SK-N-SH (cell line): ENCODE measurements around the gene TRMT10B. TPM values are rescaled to one million over a fixed set of nuclear protein-coding genes. Genes with fewer than 3 reads are reported as not detected.
"Not testable (repeated sequence)": the region's sequence is repeated elsewhere in the genome, so short reads cannot be mapped to it uniquely, and the experiment has no call there.

Source experiments
- CTCF ChIA-PET: fragments of 300-600, 350-600 bp; formaldehyde crosslinking; extraction: SDS; loops from one replicate; lab custom pipeline; 2021; lab: Yijun Ruan, JAX
- POLR2A ChIA-PET: fragments of 350-600 bp; sonication (Branson Sonifier 250); formaldehyde crosslinking; extraction: SDS; loops from one replicate; lab custom pipeline; 2020; ENCODE audit warnings: antibody characterized with exemption, inconsistent platforms; lab: Yijun Ruan, JAX
- DNase-seq: peaks from one replicate; pipeline ENCODE4 v3.0.0; 2012
- H2AFZ ChIP-seq: fragments of 200-600 bp; sonication (generic); 2 replicates; pipeline ENCODE4 v1.8.1; 2016; ENCODE audit warnings: antibody characterized with exemption, mild to moderate bottlenecking, low read depth
- H3F3A ChIP-seq: fragments of 200-600 bp; sonication (generic); replicated peaks from 2 replicates; pipeline ENCODE3; 2016; ENCODE audit warnings: antibody characterized with exemption, mild to moderate bottlenecking; ENCODE audit not compliant: insufficient read depth
- H3K27ac ChIP-seq, 2 experiments: fragments of 200-500 bp in 1 of 2; fragments of 200-600 bp in 1 of 2; sonication (Bioruptor generic) in 1 of 2; sonication (generic), shearing (Covaris generic) in 1 of 2; 2 replicates each; pipeline versions ENCODE4 v1.5.1 to v1.6.1; 2014 to 2016; ENCODE audit warnings: low read depth in 2 of 2, inconsistent platforms in 1 of 2, low read length in 1 of 2, mild to moderate bottlenecking in 1 of 2, mixed read lengths in 1 of 2
- H3K27me3 ChIP-seq: fragments of 200-600 bp; sonication (generic), shearing (Covaris generic); 2 replicates; pipeline ENCODE4 v1.6.1; 2016; ENCODE audit warnings: mixed run types; ENCODE audit not compliant: insufficient read depth
- H3K36me3 ChIP-seq, 2 experiments: fragments of 200-500 bp in 1 of 2; fragments of 200-600 bp in 1 of 2; sonication (Bioruptor generic) in 1 of 2; sonication (generic) in 1 of 2; replicated peaks in 1 of 2; 2 replicates each; pipeline versions ENCODE3 to v1.5.1; 2014 to 2016; ENCODE audit warnings: low read length in 1 of 2, mild to moderate bottlenecking in 1 of 2; ENCODE audit not compliant: insufficient read depth in 2 of 2, control insufficient read depth in 1 of 2
- H3K4me1 ChIP-seq, 2 experiments: fragments of 200-500 bp in 1 of 2; fragments of 200-600 bp in 1 of 2; sonication (Bioruptor generic) in 1 of 2; sonication (generic), shearing (Covaris generic) in 1 of 2; 2 replicates each; pipeline versions ENCODE4 v1.5.1 to v1.6.1; 2014 to 2016; ENCODE audit warnings: low read depth in 1 of 2, low read length in 1 of 2, mixed run types in 1 of 2; ENCODE audit not compliant: insufficient read depth in 2 of 2, control insufficient read depth in 1 of 2
- H3K4me2 ChIP-seq: fragments of 200-600 bp; sonication (generic), shearing (Covaris generic); 2 replicates; pipeline ENCODE4 v1.6.1; 2017; ENCODE audit warnings: mixed run types
- H3K4me3 ChIP-seq, 2 experiments: fragments of 200-500 bp in 1 of 2; fragments of 200-600 bp in 1 of 2; sonication (Bioruptor generic) in 1 of 2; sonication (generic), shearing (Covaris generic) in 1 of 2; 2 replicates each; pipeline versions ENCODE4 v1.5.1 to v1.8.1; 2014 to 2016; ENCODE audit warnings: low read depth in 2 of 2, inconsistent platforms in 1 of 2, low read length in 1 of 2, mild to moderate bottlenecking in 1 of 2, mixed read lengths in 1 of 2, moderate library complexity in 1 of 2
- H3K79me2 ChIP-seq: fragments of 200-600 bp; sonication (generic); 2 replicates; pipeline ENCODE4 v1.8.1; 2017; ENCODE audit warnings: mild to moderate bottlenecking; ENCODE audit not compliant: insufficient read depth
- H3K9ac ChIP-seq: fragments of 200-600 bp; sonication (generic); 2 replicates; pipeline ENCODE4 v1.6.1; 2017; ENCODE audit warnings: mixed run types
- H3K9me2 ChIP-seq: fragments of 200-600 bp; sonication (generic); 2 replicates; pipeline ENCODE4 v1.6.1; 2017; ENCODE audit warnings: mixed run types
- H3K9me3 ChIP-seq: fragments of 200-600 bp; sonication (generic); 2 replicates; pipeline ENCODE4 v1.6.1; 2017; ENCODE audit warnings: mixed run types, mild to moderate bottlenecking, moderate library complexity
- H4K20me1 ChIP-seq: fragments of 200-600 bp; sonication (generic); 2 replicates; pipeline ENCODE4 v1.6.1; 2017; ENCODE audit warnings: mild to moderate bottlenecking, mixed run types; ENCODE audit not compliant: insufficient read depth
- GABPA ChIP-seq: IDR thresholded peaks from 2 replicates; pipeline ENCODE4 v1.4.0; 2012; ENCODE audit warnings: low read depth, mild to moderate bottlenecking
- GATA2 ChIP-seq: sonication (generic); formaldehyde crosslinking; IDR thresholded peaks from 2 replicates; pipeline ENCODE4 v1.5.0; 2020; ENCODE audit warnings: mild to moderate bottlenecking, missing genetic modification reagents
- RFX5 ChIP-seq: IDR thresholded peaks from 2 replicates; pipeline ENCODE4 v1.6.1; 2012; ENCODE audit warnings: mild to moderate bottlenecking, improper control_type of control experiment, low read length
- RXRA ChIP-seq: IDR thresholded peaks from 2 replicates; pipeline ENCODE4 v1.4.0; 2012; ENCODE audit warnings: low read depth, mild to moderate bottlenecking, borderline replicate concordance
- SIN3A ChIP-seq: IDR thresholded peaks from 2 replicates; pipeline ENCODE4 v1.6.1; 2012; ENCODE audit warnings: low read depth, mild to moderate bottlenecking, low read length, moderate library complexity, borderline replicate concordance
- SMC3 ChIP-seq: IDR thresholded peaks from 2 replicates; pipeline ENCODE4 v1.6.1; 2012; ENCODE audit warnings: low read depth, low read length, improper control_type of control experiment
- TAF1 ChIP-seq: IDR thresholded peaks from 2 replicates; pipeline ENCODE4 v1.6.1; 2012; ENCODE audit warnings: low read depth, mild to moderate bottlenecking, low read length, moderate library complexity, borderline replicate concordance
- WGBS: methylation state at CpG from one replicate; pipeline ENCODE4 v1.1.6; 2017; ENCODE audit warnings: low lambda C conversion rate; 5-methylcytosine and 5-hydroxymethylcytosine counted together
- polyA plus RNA-seq, 3 experiments: library from polyadenylated mRNA; depleted of rRNA; stranded (reverse); fragments of >200 nt; gene quantifications; 2 replicates each; pipeline ENCODE4 v1.2.3, GENCODE V29; 2012
- TF ChIP-seq, protein P1 (sequence below): IDR thresholded peaks from 2 replicates; pipeline ENCODE4 v1.4.0; 2012; ENCODE audit warnings: low read depth, borderline replicate concordance
- TF ChIP-seq, protein P2 (sequence below): fragments of 200-600 bp; sonication (generic); IDR thresholded peaks from 2 replicates; pipeline ENCODE4 v1.6.1; 2017; ENCODE audit warnings: antibody characterized with exemption, mild to moderate bottlenecking, moderate library complexity
- TF ChIP-seq, protein P3 (sequence below): IDR thresholded peaks from 2 replicates; pipeline ENCODE4 v1.6.1; 2012; ENCODE audit warnings: mild to moderate bottlenecking, low read depth, low read length, moderate library complexity
- TF ChIP-seq, protein P4 (sequence below): IDR thresholded peaks from 2 replicates; pipeline ENCODE4 v1.4.0; 2012; ENCODE audit warnings: low read depth, borderline replicate concordance
- TF ChIP-seq, protein P5 (sequence below): IDR thresholded peaks from 2 replicates; pipeline ENCODE4 v1.4.0; 2012; ENCODE audit warnings: low read depth

The TRMT10B gene
- polyA plus RNA-seq, 1 of the 3 experiments (the other 2 are of a cell fraction) = 7.3 TPM

DNA sequence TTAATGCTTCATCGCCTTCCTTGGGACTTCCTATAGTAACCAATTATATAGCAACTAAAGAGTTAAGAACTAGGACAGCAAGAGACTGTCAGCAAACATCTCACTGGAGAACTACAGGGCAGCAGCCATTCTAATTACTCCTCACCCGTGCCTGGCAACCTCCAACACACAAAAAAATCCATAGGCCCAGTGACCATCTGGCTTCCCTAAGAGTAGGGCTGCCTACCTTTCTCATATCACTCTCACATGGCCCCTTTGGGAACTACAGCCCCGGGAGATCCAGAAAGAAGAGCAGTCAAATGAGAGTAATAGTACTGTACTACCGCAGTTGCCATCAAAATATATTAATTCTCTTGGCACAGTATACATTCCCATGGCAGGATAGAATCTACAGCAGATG, 52.7 kb downstream of the TRMT10B start:
- TF ChIP-seq, protein P1, sequence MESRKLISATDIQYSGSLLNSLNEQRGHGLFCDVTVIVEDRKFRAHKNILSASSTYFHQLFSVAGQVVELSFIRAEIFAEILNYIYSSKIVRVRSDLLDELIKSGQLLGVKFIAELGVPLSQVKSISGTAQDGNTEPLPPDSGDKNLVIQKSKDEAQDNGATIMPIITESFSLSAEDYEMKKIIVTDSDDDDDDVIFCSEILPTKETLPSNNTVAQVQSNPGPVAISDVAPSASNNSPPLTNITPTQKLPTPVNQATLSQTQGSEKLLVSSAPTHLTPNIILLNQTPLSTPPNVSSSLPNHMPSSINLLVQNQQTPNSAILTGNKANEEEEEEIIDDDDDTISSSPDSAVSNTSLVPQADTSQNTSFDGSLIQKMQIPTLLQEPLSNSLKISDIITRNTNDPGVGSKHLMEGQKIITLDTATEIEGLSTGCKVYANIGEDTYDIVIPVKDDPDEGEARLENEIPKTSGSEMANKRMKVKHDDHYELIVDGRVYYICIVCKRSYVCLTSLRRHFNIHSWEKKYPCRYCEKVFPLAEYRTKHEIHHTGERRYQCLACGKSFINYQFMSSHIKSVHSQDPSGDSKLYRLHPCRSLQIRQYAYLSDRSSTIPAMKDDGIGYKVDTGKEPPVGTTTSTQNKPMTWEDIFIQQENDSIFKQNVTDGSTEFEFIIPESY = no peak
- TF ChIP-seq, protein P2, sequence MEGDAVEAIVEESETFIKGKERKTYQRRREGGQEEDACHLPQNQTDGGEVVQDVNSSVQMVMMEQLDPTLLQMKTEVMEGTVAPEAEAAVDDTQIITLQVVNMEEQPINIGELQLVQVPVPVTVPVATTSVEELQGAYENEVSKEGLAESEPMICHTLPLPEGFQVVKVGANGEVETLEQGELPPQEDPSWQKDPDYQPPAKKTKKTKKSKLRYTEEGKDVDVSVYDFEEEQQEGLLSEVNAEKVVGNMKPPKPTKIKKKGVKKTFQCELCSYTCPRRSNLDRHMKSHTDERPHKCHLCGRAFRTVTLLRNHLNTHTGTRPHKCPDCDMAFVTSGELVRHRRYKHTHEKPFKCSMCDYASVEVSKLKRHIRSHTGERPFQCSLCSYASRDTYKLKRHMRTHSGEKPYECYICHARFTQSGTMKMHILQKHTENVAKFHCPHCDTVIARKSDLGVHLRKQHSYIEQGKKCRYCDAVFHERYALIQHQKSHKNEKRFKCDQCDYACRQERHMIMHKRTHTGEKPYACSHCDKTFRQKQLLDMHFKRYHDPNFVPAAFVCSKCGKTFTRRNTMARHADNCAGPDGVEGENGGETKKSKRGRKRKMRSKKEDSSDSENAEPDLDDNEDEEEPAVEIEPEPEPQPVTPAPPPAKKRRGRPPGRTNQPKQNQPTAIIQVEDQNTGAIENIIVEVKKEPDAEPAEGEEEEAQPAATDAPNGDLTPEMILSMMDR = no peak
- no peak for TF ChIP-seq TAF1
- TF ChIP-seq RFX5 = no peak
- TF ChIP-seq, protein P3, sequence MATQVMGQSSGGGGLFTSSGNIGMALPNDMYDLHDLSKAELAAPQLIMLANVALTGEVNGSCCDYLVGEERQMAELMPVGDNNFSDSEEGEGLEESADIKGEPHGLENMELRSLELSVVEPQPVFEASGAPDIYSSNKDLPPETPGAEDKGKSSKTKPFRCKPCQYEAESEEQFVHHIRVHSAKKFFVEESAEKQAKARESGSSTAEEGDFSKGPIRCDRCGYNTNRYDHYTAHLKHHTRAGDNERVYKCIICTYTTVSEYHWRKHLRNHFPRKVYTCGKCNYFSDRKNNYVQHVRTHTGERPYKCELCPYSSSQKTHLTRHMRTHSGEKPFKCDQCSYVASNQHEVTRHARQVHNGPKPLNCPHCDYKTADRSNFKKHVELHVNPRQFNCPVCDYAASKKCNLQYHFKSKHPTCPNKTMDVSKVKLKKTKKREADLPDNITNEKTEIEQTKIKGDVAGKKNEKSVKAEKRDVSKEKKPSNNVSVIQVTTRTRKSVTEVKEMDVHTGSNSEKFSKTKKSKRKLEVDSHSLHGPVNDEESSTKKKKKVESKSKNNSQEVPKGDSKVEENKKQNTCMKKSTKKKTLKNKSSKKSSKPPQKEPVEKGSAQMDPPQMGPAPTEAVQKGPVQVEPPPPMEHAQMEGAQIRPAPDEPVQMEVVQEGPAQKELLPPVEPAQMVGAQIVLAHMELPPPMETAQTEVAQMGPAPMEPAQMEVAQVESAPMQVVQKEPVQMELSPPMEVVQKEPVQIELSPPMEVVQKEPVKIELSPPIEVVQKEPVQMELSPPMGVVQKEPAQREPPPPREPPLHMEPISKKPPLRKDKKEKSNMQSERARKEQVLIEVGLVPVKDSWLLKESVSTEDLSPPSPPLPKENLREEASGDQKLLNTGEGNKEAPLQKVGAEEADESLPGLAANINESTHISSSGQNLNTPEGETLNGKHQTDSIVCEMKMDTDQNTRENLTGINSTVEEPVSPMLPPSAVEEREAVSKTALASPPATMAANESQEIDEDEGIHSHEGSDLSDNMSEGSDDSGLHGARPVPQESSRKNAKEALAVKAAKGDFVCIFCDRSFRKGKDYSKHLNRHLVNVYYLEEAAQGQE = no peak
- TF ChIP-seq, protein P4, sequence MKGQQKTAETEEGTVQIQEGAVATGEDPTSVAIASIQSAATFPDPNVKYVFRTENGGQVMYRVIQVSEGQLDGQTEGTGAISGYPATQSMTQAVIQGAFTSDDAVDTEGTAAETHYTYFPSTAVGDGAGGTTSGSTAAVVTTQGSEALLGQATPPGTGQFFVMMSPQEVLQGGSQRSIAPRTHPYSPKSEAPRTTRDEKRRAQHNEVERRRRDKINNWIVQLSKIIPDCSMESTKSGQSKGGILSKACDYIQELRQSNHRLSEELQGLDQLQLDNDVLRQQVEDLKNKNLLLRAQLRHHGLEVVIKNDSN = no peak
- TF ChIP-seq SMC3 = no peak
- no peak for TF ChIP-seq SIN3A
- TF ChIP-seq, protein P5, sequence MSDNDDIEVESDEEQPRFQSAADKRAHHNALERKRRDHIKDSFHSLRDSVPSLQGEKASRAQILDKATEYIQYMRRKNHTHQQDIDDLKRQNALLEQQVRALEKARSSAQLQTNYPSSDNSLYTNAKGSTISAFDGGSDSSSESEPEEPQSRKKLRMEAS = no peak
- TF ChIP-seq GABPA = no peak
- no peak for TF ChIP-seq GATA2 (CRISPR knock-in tag)
- no peak for TF ChIP-seq RXRA
- TF ChIP-seq, all 33 proteins: peak for 0
- Histone ChIP-seq H3K79me2 (peaks cover 95% of the 10 kb centered on the region), H3K36me3 (peaks cover 3 to 37% of the 10 kb centered on the region in 2 experiments), H2AFZ (no peak overlapping the region), H3K27ac (no peak overlapping the region), H3K27me3 (no peaks in the 10 kb centered on the region), H3K4me2 (no peak overlapping the region), H3K9me2 (no peaks in the 10 kb centered on the region), H4K20me1 (peaks cover 56% of the 10 kb centered on the region), H3K4me3 (no peak overlapping the region), H3K4me1 (peaks cover 6 to 13% of the 10 kb centered on the region in 2 experiments; a peak in 3 of 4 replicates), H3K9ac (no peak overlapping the region), H3F3A (peaks cover 4% of the 10 kb centered on the region), H3K9me3 (no peaks in the 10 kb centered on the region)
- 79% methylated on average over 4 of the region's 4 CpGs for WGBS
- ChIA-PET CTCF (no interaction called here), POLR2A (no interaction called here)
- no peak for DNase-seq

DNA sequence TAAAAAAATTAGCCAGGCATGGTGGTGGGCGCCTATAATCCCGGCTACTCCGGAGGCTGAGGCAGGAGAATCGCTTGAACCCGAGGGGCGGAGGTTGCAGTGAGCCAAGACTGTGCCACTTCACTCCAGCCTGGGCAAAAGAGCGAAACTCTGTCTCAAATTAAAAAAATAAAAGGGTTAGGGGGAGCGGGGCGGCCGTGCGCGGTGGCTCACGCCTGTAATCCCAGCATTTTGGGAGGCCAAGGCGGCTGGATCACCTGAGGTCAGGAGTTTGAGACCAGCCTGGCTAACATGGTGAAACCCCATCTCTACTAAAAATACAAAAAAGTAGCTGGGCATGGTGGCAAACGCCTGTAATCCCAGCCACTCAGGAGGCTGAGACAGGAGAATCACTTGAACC, 56.1 kb downstream of the TRMT10B start:
- DNase-seq, H3K4me1 ChIP-seq, H3K27ac ChIP-seq, H3K9me2 ChIP-seq, H3F3A ChIP-seq, H3K27me3 ChIP-seq, POLR2A ChIA-PET, CTCF ChIA-PET, H3K9me3 ChIP-seq, H3K9ac ChIP-seq, H3K4me3 ChIP-seq, H2AFZ ChIP-seq, H3K4me2 ChIP-seq: not testable (repeated sequence)
- WGBS = 97% methylated on average over 9 of the region's 15 CpGs
- peaks cover 91% of the 10 kb centered on the region for H3K79me2 ChIP-seq
- peaks cover 31% of the 10 kb centered on the region for H4K20me1 ChIP-seq
- peaks cover 0 to 31% of the 10 kb centered on the region in 2 experiments for H3K36me3 ChIP-seq
